Peyer's patch (tissue), 4 donors: ENCODE results near the gene TBL3.

ENCODE experiments used
- CTCF ChIP-seq, 6 experiments: fragments of 450-650 bp in 4 of 6; fragments of 200-600 bp in 2 of 6; sonication (generic) in 1 of 6; IDR thresholded peaks; one replicate each; pipeline ENCODE4 v1.5.1; 2017 to 2019; ENCODE audit warnings: antibody characterized with exemption in 6 of 6, mild to moderate bottlenecking in 3 of 6, moderate library complexity in 1 of 6
- POLR2A ChIP-seq, 2 donors: fragments of 450-650 bp; IDR thresholded peaks; one replicate each; pipeline ENCODE4 v1.5.1; 2017; ENCODE audit warnings: antibody characterized with exemption in 2 of 2, mild to moderate bottlenecking in 2 of 2, moderate library complexity in 2 of 2

GRCh38 chr16:1959269-1960039 is 12.4 kb upstream of the TBL3 start, which contains the start of gene NDUFB10:
- peak; percentile 64 to 82 (median 78) for TF ChIP-seq CTCF (IDR thresholded peaks at IDR 0.05)
- TF ChIP-seq POLR2A (IDR thresholded peaks at IDR 0.05), result peak; percentile 93 to 98
